ENCODE data around the gene IGSF23. TPM values are rescaled to one million over a fixed set of nuclear protein-coding genes. Genes with fewer than 3 reads are reported as not detected.

IGSF23 gene
- total and polyA plus RNA-seq, 2 of the 13 experiments (the other 11 are each of a cell fraction or from before 2014, with no cell fraction given) = 2.3 to 8.8 TPM

DNA sequence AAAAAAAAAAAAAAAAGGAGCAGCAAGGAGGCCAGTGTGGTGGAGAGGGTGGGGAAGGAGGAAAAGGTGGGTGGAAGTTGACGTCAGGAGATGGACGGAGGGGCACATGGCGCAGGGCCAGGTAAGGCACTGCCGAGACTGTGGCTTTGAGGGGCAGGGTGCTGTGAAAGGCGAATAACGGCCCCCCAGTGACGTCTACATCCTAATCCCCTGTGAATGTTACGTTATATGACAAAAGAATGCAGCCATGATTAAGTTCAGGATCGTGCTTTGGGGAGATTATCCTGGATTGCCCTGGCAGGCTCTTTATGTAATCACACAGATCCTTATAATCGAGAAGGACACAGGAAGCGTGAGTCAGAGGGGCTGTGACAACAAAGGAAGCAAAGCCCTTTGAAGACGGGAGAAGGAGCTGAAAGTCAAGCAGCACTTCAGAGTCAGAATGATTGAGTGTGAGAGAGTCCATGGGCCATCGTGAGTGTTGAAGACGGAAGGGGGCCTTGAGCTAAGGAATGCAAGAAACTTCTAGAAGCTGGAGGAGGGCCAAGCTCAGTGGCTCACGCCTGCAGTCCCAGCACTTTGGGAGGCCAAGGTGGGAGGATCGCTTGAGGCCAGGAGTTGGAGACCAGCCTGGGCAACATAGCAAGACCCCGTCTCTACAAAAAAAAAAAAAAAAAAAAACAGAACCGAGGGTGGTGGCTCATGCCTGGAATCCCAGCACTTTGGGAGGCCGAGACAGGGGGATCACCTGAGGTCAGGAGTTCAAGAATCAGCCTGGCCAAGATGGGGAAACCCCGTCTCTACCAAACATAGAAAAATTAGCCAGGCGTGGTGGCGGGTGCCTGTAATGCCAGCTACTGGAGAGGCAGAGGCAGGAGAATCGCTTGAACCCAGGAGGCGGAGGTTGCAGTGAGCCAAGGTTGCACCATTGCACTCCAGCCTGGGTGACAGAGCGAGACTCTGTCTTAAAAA lies 71.8 kb downstream of the IGSF23 start (continued):
- TF ChIP-seq, protein P1, sequence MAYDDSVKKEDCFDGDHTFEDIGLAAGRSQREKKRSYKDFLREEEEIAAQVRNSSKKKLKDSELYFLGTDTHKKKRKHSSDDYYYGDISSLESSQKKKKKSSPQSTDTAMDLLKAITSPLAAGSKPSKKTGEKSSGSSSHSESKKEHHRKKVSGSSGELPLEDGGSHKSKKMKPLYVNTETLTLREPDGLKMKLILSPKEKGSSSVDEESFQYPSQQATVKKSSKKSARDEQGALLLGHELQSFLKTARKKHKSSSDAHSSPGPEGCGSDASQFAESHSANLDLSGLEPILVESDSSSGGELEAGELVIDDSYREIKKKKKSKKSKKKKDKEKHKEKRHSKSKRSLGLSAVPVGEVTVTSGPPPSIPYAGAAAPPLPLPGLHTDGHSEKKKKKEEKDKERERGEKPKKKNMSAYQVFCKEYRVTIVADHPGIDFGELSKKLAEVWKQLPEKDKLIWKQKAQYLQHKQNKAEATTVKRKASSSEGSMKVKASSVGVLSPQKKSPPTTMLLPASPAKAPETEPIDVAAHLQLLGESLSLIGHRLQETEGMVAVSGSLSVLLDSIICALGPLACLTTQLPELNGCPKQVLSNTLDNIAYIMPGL (CRISPR knock-in tag; IDR thresholded peaks at IDR 0.05; ENCODE audit: borderline replicate concordance in 1 of 2, low read depth in 1 of 2) = no peak
- TF ChIP-seq MEIS1 (CRISPR knock-in tag; IDR thresholded peaks at IDR 0.05; ENCODE audit: borderline replicate concordance) (no peak), SIX1 (CRISPR knock-in tag; IDR thresholded peaks at IDR 0.05; ENCODE audit: borderline replicate concordance) (no peak), KAT8 (CRISPR knock-in tag; IDR thresholded peaks at IDR 0.05) (no peak), ZNF121 (CRISPR knock-in tag; IDR thresholded peaks at IDR 0.05) (peak; percentile 84), ZSCAN12 (CRISPR knock-in tag; IDR thresholded peaks at IDR 0.05) (no peak), ZNF30 (CRISPR knock-in tag; IDR thresholded peaks at IDR 0.05) (no peak), ZNF672 (CRISPR knock-in tag; IDR thresholded peaks at IDR 0.05) (no peak), FOXJ3 (CRISPR knock-in tag; IDR thresholded peaks at IDR 0.05; ENCODE audit: borderline replicate concordance) (no peak), SNRNP70 (IDR thresholded peaks at IDR 0.05; ENCODE audit: low read depth, low read length) (no peak), FOXA3 (CRISPR knock-in tag; IDR thresholded peaks at IDR 0.05) (no peak), NFYB (CRISPR knock-in tag; IDR thresholded peaks at IDR 0.05) (no peak), ZNF20 (CRISPR knock-in tag; IDR thresholded peaks at IDR 0.05) (no peak), ZSCAN31 (CRISPR knock-in tag; IDR thresholded peaks at IDR 0.05; ENCODE audit: low read depth) (no peak), RXRB (CRISPR knock-in tag; IDR thresholded peaks at IDR 0.05; ENCODE audit: borderline replicate concordance) (peak; percentile 45; the same call in 1 of the 2 replicates), IKZF4 (CRISPR knock-in tag; IDR thresholded peaks at IDR 0.05; ENCODE audit: borderline replicate concordance, low read depth, not compliant biosample characterization) (no peak), FOXO1 (CRISPR knock-in tag; IDR thresholded peaks at IDR 0.05) (no peak), ZNF792 (CRISPR knock-in tag; IDR thresholded peaks at IDR 0.05) (no peak)
- TF ChIP-seq, protein P2, sequence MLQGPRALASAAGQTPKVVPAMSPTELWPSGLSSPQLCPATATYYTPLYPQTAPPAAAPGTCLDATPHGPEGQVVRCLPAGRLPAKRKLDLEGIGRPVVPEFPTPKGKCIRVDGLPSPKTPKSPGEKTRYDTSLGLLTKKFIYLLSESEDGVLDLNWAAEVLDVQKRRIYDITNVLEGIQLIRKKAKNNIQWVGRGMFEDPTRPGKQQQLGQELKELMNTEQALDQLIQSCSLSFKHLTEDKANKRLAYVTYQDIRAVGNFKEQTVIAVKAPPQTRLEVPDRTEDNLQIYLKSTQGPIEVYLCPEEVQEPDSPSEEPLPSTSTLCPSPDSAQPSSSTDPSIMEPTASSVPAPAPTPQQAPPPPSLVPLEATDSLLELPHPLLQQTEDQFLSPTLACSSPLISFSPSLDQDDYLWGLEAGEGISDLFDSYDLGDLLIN (CRISPR knock-in tag; IDR thresholded peaks at IDR 0.05; ENCODE audit: borderline replicate concordance) = no peak
- TF ChIP-seq, protein P3, sequence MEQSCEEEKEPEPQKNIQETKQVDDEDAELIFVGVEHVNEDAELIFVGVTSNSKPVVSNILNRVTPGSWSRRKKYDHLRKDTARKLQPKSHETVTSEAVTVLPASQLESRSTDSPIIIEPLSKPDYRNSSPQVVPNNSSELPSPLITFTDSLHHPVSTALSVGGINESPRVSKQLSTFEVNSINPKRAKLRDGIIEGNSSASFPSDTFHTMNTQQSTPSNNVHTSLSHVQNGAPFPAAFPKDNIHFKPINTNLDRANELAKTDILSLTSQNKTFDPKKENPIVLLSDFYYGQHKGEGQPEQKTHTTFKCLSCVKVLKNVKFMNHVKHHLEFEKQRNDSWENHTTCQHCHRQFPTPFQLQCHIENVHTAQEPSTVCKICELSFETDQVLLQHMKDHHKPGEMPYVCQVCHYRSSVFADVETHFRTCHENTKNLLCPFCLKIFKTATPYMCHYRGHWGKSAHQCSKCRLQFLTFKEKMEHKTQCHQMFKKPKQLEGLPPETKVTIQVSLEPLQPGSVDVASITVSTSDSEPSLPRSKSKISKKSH (CRISPR knock-in tag; IDR thresholded peaks at IDR 0.05; ENCODE audit: borderline replicate concordance) = no peak
- TF ChIP-seq, protein P4, sequence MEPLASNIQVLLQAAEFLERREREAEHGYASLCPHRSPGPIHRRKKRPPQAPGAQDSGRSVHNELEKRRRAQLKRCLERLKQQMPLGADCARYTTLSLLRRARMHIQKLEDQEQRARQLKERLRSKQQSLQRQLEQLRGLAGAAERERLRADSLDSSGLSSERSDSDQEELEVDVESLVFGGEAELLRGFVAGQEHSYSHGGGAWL (CRISPR knock-in tag; IDR thresholded peaks at IDR 0.05) = no peak
- TF ChIP-seq, protein P5, sequence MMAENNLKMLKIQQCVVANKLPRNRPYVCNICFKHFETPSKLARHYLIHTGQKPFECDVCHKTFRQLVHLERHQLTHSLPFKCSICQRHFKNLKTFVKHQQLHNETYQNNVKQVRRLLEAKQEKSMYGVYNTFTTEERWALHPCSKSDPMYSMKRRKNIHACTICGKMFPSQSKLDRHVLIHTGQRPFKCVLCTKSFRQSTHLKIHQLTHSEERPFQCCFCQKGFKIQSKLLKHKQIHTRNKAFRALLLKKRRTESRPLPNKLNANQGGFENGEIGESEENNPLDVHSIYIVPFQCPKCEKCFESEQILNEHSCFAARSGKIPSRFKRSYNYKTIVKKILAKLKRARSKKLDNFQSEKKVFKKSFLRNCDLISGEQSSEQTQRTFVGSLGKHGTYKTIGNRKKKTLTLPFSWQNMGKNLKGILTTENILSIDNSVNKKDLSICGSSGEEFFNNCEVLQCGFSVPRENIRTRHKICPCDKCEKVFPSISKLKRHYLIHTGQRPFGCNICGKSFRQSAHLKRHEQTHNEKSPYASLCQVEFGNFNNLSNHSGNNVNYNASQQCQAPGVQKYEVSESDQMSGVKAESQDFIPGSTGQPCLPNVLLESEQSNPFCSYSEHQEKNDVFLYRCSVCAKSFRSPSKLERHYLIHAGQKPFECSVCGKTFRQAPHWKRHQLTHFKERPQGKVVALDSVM (CRISPR knock-in tag; IDR thresholded peaks at IDR 0.05) = 0 out of 2 replicates have a peak, but pooled peaks have one; percentile 28
